HepG2 (cell line): ENCODE measurements around the gene POFUT2. TPM values are rescaled to one million over a fixed set of nuclear protein-coding genes. Genes with fewer than 3 reads are reported as not detected.

Source experiments
- ATF6 ChIP-seq: sonication (generic); formaldehyde crosslinking; conservative IDR thresholded peaks from 2 replicates; pipeline ENCODE4 v1.4.0; 2020; ENCODE audit warnings: missing genetic modification reagents
- FIP1L1 ChIP-seq: fragments of 200-400 bp; formaldehyde crosslinking; IDR thresholded peaks from 2 replicates; pipeline ENCODE4 v1.6.1; 2018; ENCODE audit warnings: low read depth, mild to moderate bottlenecking, low read length, moderate library complexity, borderline replicate concordance; ENCODE audit not compliant: insufficient read depth
- GABPA ChIP-seq, 2 experiments: IDR thresholded peaks; 2 replicates each; pipeline ENCODE4 v1.6.1; 2011 to 2016; ENCODE audit warnings: low read depth in 2 of 2, low read length in 1 of 2, missing biosample characterization in 1 of 2, missing genetic modification characterization in 1 of 2
- GLI4 ChIP-seq: sonication (generic); formaldehyde crosslinking; IDR thresholded peaks from 2 replicates; pipeline ENCODE4 v1.5.1; 2020; ENCODE audit warnings: missing genetic modification reagents, mild to moderate bottlenecking, moderate library complexity, borderline replicate concordance
- HHEX ChIP-seq: IDR thresholded peaks from 2 replicates; pipeline ENCODE4 v1.6.1; 2016; ENCODE audit warnings: control low read depth
- IRX3 ChIP-seq: sonication (generic); formaldehyde crosslinking; IDR thresholded peaks from 2 replicates; pipeline ENCODE4 v1.8.1; 2023; ENCODE audit warnings: mild to moderate bottlenecking, low read depth, missing genetic modification reagents, borderline replicate concordance
- KLF12 ChIP-seq: sonication (generic); formaldehyde crosslinking; IDR thresholded peaks from 2 replicates; pipeline ENCODE4 v1.4.0; 2020; ENCODE audit warnings: missing genetic modification reagents, borderline replicate concordance
- NFE2L1 ChIP-seq: sonication (generic); formaldehyde crosslinking; IDR thresholded peaks from 2 replicates; pipeline ENCODE4 v1.4.0; 2020; ENCODE audit warnings: missing genetic modification reagents, mild to moderate bottlenecking, borderline replicate concordance
- NFYB ChIP-seq: sonication (generic); formaldehyde crosslinking; IDR thresholded peaks from 2 replicates; pipeline ENCODE4 v1.4.0; 2020; ENCODE audit warnings: missing genetic modification reagents
- SRF ChIP-seq: IDR thresholded peaks from 2 replicates; pipeline ENCODE4 v1.6.1; 2011; ENCODE audit warnings: mild to moderate bottlenecking, low read depth, low read length, moderate library complexity
- THAP11 ChIP-seq: IDR thresholded peaks from 2 replicates; pipeline ENCODE4 v1.6.1; 2016; ENCODE audit warnings: missing biosample characterization, missing genetic modification reagents
- UBTF ChIP-seq: sonication (generic); formaldehyde crosslinking; IDR thresholded peaks from 2 replicates; pipeline ENCODE4 v1.4.0; 2020; ENCODE audit warnings: mild to moderate bottlenecking, missing genetic modification reagents
- YEATS4 ChIP-seq: sonication (generic); formaldehyde crosslinking; IDR thresholded peaks from 2 replicates; pipeline ENCODE4 v1.4.0; 2020; ENCODE audit warnings: missing genetic modification reagents, borderline replicate concordance
- ZFP36L2 ChIP-seq: sonication (generic); formaldehyde crosslinking; IDR thresholded peaks from 2 replicates; pipeline ENCODE4 v1.4.0; 2020; ENCODE audit warnings: missing genetic modification reagents
- ZGPAT ChIP-seq: IDR thresholded peaks from 2 replicates; pipeline ENCODE4 v1.6.1; 2016; ENCODE audit warnings: mild to moderate bottlenecking
- ZNF124 ChIP-seq: sonication (generic); formaldehyde crosslinking; IDR thresholded peaks from 2 replicates; pipeline ENCODE4 v1.4.0; 2020; ENCODE audit warnings: missing genetic modification reagents
- ZNF597 ChIP-seq: sonication (generic); formaldehyde crosslinking; IDR thresholded peaks from 2 replicates; pipeline ENCODE4 v1.5.0; 2020; ENCODE audit warnings: missing genetic modification reagents
- ZNF678 ChIP-seq: sonication (generic); formaldehyde crosslinking; IDR thresholded peaks from 2 replicates; pipeline ENCODE4 v1.4.0; 2020; ENCODE audit warnings: mild to moderate bottlenecking, missing genetic modification reagents
- ZNF720 ChIP-seq: sonication (generic); formaldehyde crosslinking; IDR thresholded peaks from 2 replicates; pipeline ENCODE4 v1.4.0; 2020; ENCODE audit warnings: missing genetic modification reagents
- ZNF766 ChIP-seq: sonication (generic); formaldehyde crosslinking; IDR thresholded peaks from 2 replicates; pipeline ENCODE4 v1.5.0; 2020; ENCODE audit warnings: missing genetic modification reagents, borderline replicate concordance
- polyA plus RNA-seq, 8 experiments: library from polyadenylated mRNA; depleted of rRNA in 3 of 8; stranded (reverse) in 7 of 8; unstranded in 1 of 8; fragments of >200 nt; fragmentation: Illumina TruSeq in 4 of 8; extraction: Trizol in 4 of 8; gene quantifications; 2 replicates each; pipeline versions ENCODE4 v1.2.1 to v1.2.3, GENCODE V29; 2011 to 2016; ENCODE audit warnings: low read depth in 4 of 8, missing spikeins in 1 of 8, mixed read lengths in 1 of 8; ENCODE audit not compliant: insufficient read depth in 1 of 8
- total RNA-seq, 5 experiments: library from RNA; depleted of rRNA; stranded (reverse); fragments of >200 nt; fragmentation: Illumina TruSeq; extraction: Trizol; gene quantifications; 2 replicates each; pipeline ENCODE4 v1.2.3, GENCODE V29; 2016; ENCODE audit warnings: low read depth in 1 of 5

The POFUT2 gene
- total and polyA plus RNA-seq, 2 of the 13 experiments (the other 11 are each of a cell fraction or from before 2014, with no cell fraction given) = 22.8 to 24.0 TPM

GRCh38 chr21:45330075-45330781, 42.5 kb upstream of the POFUT2 start (continued):
- TF ChIP-seq ATF6 (CRISPR knock-in tag) = no peak
- 0 out of 2 replicates have a peak, but pooled peaks have one; percentile 42 for TF ChIP-seq NFE2L1 (CRISPR knock-in tag)
- TF ChIP-seq THAP11 = no peak; the same call in none of the 2 replicates
- TF ChIP-seq HHEX (CRISPR knock-in tag) = no peak; the same call in 1 of the 2 replicates
- TF ChIP-seq YEATS4 (CRISPR knock-in tag) = no peak
- peak; percentile 35; the same call in 1 of the 2 replicates for TF ChIP-seq ZGPAT
- TF ChIP-seq UBTF = peak; percentile 73
- TF ChIP-seq ZNF678 (CRISPR knock-in tag) = no peak
- TF ChIP-seq KLF12 (CRISPR knock-in tag) = no peak
- TF ChIP-seq NFYB (CRISPR knock-in tag) = no peak
- TF ChIP-seq IRX3 (CRISPR knock-in tag) = no peak
- TF ChIP-seq ZNF720 (CRISPR knock-in tag) = no peak
- no peak for TF ChIP-seq GLI4 (CRISPR knock-in tag)
- no peak for TF ChIP-seq GABPA (IDR thresholded peaks at IDR 0.05; ENCODE audit: low read depth, low read length)
- TF ChIP-seq GABPA (CRISPR knock-in tag; IDR thresholded peaks at IDR 0.05; ENCODE audit: low read depth) = no peak
- TF ChIP-seq ZFP36L2 (CRISPR knock-in tag) = no peak
- no peak for TF ChIP-seq SRF
- no peak for TF ChIP-seq ZNF597 (CRISPR knock-in tag)
- 0 out of 2 replicates have a peak, but pooled peaks have one; percentile 36 for TF ChIP-seq ZNF124 (CRISPR knock-in tag)
- no peak for TF ChIP-seq ZNF766 (CRISPR knock-in tag)
- no peak for TF ChIP-seq FIP1L1
